ENCODE results near the gene PLCB2.
A peak's percentile ranks its signal among the peaks of the same experiment; 100 is the strongest.

PLCB2 gene

GRCh38 chr15:40265875-40266274 is 41.9 kb downstream of the PLCB2 start:
- DNase-seq = no peak

GRCh38 chr15:40265355-40265754 is 42.4 kb downstream of the PLCB2 start:
- DNase-seq = no peak

- no peak for DNase-seq
These were observed 43.2 kb downstream of the PLCB2 start for GRCh38 chr15:40264321-40265153.

GRCh38 chr15:40263024-40263754 is 44.5 kb downstream of the PLCB2 start:
- peak; percentile 39 for DNase-seq

GRCh38 chr15:40259021-40259420 is 48.7 kb downstream of the PLCB2 start:
- no peak for DNase-seq

GRCh38 chr15:40258544-40258943 is 49.2 kb downstream of the PLCB2 start:
- peak; percentile 26 for DNase-seq

- peak; percentile 79 for DNase-seq
These were observed 49.9 kb downstream of the PLCB2 start for GRCh38 chr15:40257656-40258450.

- DNase-seq = peak; percentile 53
These were observed 51.0 kb downstream of the PLCB2 start for GRCh38 chr15:40256638-40257235.

GRCh38 chr15:40255033-40255432 is 52.7 kb downstream of the PLCB2 start:
- no peak for DNase-seq

- no peak for DNase-seq
These were observed 53.3 kb downstream of the PLCB2 start for GRCh38 chr15:40254452-40254851.

- DNase-seq = no peak
These were observed 54.5 kb downstream of the PLCB2 start for GRCh38 chr15:40253167-40253790.

GRCh38 chr15:40252438-40253166 is 55.1 kb downstream of the PLCB2 start:
- no peak for DNase-seq

- no peak for DNase-seq
These were observed 55.6 kb downstream of the PLCB2 start for GRCh38 chr15:40252141-40252437.

- DNase-seq = no peak
These were observed 56.1 kb downstream of the PLCB2 start for GRCh38 chr15:40251486-40252140.

- DNase-seq = no peak
These were observed 56.8 kb downstream of the PLCB2 start for GRCh38 chr15:40250771-40251483.

- DNase-seq = no peak
These were observed 57.5 kb downstream of the PLCB2 start for GRCh38 chr15:40250304-40250656.

- peak; percentile 71 for DNase-seq
These were observed 58.0 kb downstream of the PLCB2 start for GRCh38 chr15:40249477-40250303.

GRCh38 chr15:40248006-40248783 is 59.5 kb downstream of the PLCB2 start:
- DNase-seq = no peak

- no peak for DNase-seq
These were observed 60.2 kb downstream of the PLCB2 start for GRCh38 chr15:40247406-40247971.

Measured in EL (cell line).